Stimulated activated CD8-positive, alpha-beta memory T cell treated with anti-CD3 and anti-CD28 coated beads, Interleukin-12 subunit alpha, Interleukin-12 subunit beta, amount 100 ng/mL, for 4 hours (primary cell): Measurements from ENCODE around the gene NELL1.

Experiments
- DNase-seq: peaks from one replicate; pipeline ENCODE4 v3.0.0-alpha.2; 2020; ENCODE audit warnings: low read depth

NELL1 gene

GRCh38 chr11:21566521-21567117 lies 897.2 kb downstream of the NELL1 start:
- no peak for DNase-seq

GRCh38 chr11:21567645-21568290 lies 898.4 kb downstream of the NELL1 start:
- no peak for DNase-seq

- DNase-seq: no peak
These were observed 902.8 kb downstream of the NELL1 start for GRCh38 chr11:21572210-21572609.

- no peak for DNase-seq
These were observed 913.4 kb downstream of the NELL1 start for GRCh38 chr11:21582791-21583190.

GRCh38 chr11:21588754-21589153 lies 919.4 kb downstream of the NELL1 start:
- no peak for DNase-seq

GRCh38 chr11:21602699-21603098 lies 933.3 kb downstream of the NELL1 start:
- DNase-seq: no peak

GRCh38 chr11:21603886-21604285 lies 934.5 kb downstream of the NELL1 start:
- DNase-seq: no peak

GRCh38 chr11:21604564-21604963 lies 935.2 kb downstream of the NELL1 start:
- DNase-seq: no peak

GRCh38 chr11:21612326-21612725 lies 942.9 kb downstream of the NELL1 start:
- DNase-seq: no peak

- DNase-seq: no peak
These were observed 945.6 kb downstream of the NELL1 start for GRCh38 chr11:21614961-21615360.

- DNase-seq: no peak
These were observed 946.6 kb downstream of the NELL1 start for GRCh38 chr11:21615955-21616371.

GRCh38 chr11:21622566-21622965 lies 953.2 kb downstream of the NELL1 start:
- DNase-seq: no peak

- DNase-seq: no peak
These were observed 953.6 kb downstream of the NELL1 start for GRCh38 chr11:21622995-21623394.
